K562 (cell line): ENCODE data around the gene SLX4IP. TPM values are rescaled to one million over a fixed set of nuclear protein-coding genes. Genes with fewer than 3 reads are reported as not detected.

Experiments
- ATAC-seq: fragments of 200-7000 bp; cut with Tn5 transposase; 3 replicates; pipeline ENCODE4 v1.9.1; 2020; ENCODE audit warnings: moderate library complexity
- BruUV-seq: library from RNA; stranded (reverse); fragments of 400-500 nt; replicated peaks from 2 replicates; lab custom pipeline; 2021; lab: Mats Ljungman, UMichigan
- CTCF ChIA-PET: fragments of 300-600 bp; formaldehyde crosslinking; extraction: SDS; loops from one replicate; lab custom pipeline; 2021; ENCODE audit warnings: low intra/inter-chr PET ratio; lab: Yijun Ruan, JAX
- POLR2A ChIA-PET: fragments of 300-600, 350-650 bp; sonication (Branson Sonifier 250); formaldehyde crosslinking; extraction: SDS; loops from one replicate; lab custom pipeline; 2021; ENCODE audit warnings: antibody characterized with exemption, inconsistent platforms; lab: Yijun Ruan, JAX
- DNase-seq, 4 experiments: peaks; one replicate each; pipeline versions ENCODE4 v3.0.0 to v3.0.0-alpha.2; 2011 to 2018; ENCODE audit warnings: low spot score in 3 of 4, mixed read lengths in 3 of 4; ENCODE audit errors: extremely low read depth in 1 of 4
- FAIRE-seq: peaks from 2 replicates; lab custom pipeline; 2011; peaks lifted over from hg19 to GRCh38; lab: Jason Lieb, UNC
- H2AFZ ChIP-seq: 2 replicates; pipeline ENCODE4 v1.6.0; 2011; ENCODE audit warnings: low read depth, low read length, control low read depth, inconsistent platforms
- H3K27ac ChIP-seq: fragments of 200-600 bp; 3 replicates; pipeline ENCODE4 v1.8.0; 2011; ENCODE audit warnings: low read depth, mild to moderate bottlenecking, control low read depth, inconsistent platforms, low read length, moderate library complexity, mixed read lengths; ENCODE audit errors: extremely low read depth
- H3K27me3 ChIP-seq, 2 experiments: fragments of 300-600 bp in 1 of 2; 2 replicates in 1 of 2; 3 replicates in 1 of 2; pipeline versions ENCODE4 v1.6.0 to v1.8.0; 2011; ENCODE audit warnings: inconsistent platforms in 2 of 2, low read length in 2 of 2, mild to moderate bottlenecking in 1 of 2, mixed read lengths in 1 of 2, moderate library complexity in 1 of 2; ENCODE audit not compliant: control insufficient read depth in 2 of 2, insufficient read depth in 2 of 2
- H3K36me3 ChIP-seq: fragments of 300-600 bp; 3 replicates; pipeline ENCODE4 v1.8.0; 2011; ENCODE audit warnings: mild to moderate bottlenecking, low read length, inconsistent platforms; ENCODE audit not compliant: control insufficient read depth, insufficient read depth
- H3K4me1 ChIP-seq, 2 experiments: fragments of 200-600 bp in 1 of 2; replicated peaks in 1 of 2; 2 replicates in 1 of 2; 3 replicates in 1 of 2; pipeline versions ENCODE4 v1.5.1 to v1.8.0; 2011; ENCODE audit warnings: inconsistent platforms in 2 of 2, low read length in 2 of 2, mild to moderate bottlenecking in 1 of 2, mixed read lengths in 1 of 2, moderate library complexity in 1 of 2; ENCODE audit not compliant: control insufficient read depth in 2 of 2, insufficient read depth in 2 of 2
- H3K4me2 ChIP-seq: 2 replicates; pipeline ENCODE4 v1.6.1; 2011; ENCODE audit warnings: low read length, control low read depth, inconsistent platforms, mixed read lengths; ENCODE audit not compliant: insufficient read depth
- H3K4me3 ChIP-seq: fragments of 200-600 bp; sonication (generic), shearing (Covaris generic); 2 replicates; pipeline ENCODE4 v1.5.1; 2016; ENCODE audit warnings: control low read depth, inconsistent platforms
- H3K79me2 ChIP-seq: fragments of 200-600 bp; 3 replicates; pipeline ENCODE4 v1.8.0; 2011; ENCODE audit warnings: low read length, inconsistent platforms; ENCODE audit not compliant: control insufficient read depth, insufficient read depth
- H3K9ac ChIP-seq, 2 experiments: 2 replicates each; pipeline versions ENCODE4 v1.6.0 to v1.6.1; 2011; ENCODE audit warnings: low read depth in 2 of 2, low read length in 2 of 2, control low read depth in 1 of 2, inconsistent platforms in 1 of 2, mild to moderate bottlenecking in 1 of 2, mixed read lengths in 1 of 2; ENCODE audit not compliant: insufficient read depth in 1 of 2
- H3K9me1 ChIP-seq: one replicate; pipeline ENCODE4 v1.6.0; 2011; ENCODE audit warnings: inconsistent platforms, mild to moderate bottlenecking, low read length, moderate library complexity; ENCODE audit not compliant: control insufficient read depth, insufficient read depth
- H3K9me3 ChIP-seq: replicated peaks from 2 replicates; pipeline ENCODE4 v1.5.1; 2011; ENCODE audit warnings: low read depth, low read length, inconsistent platforms; ENCODE audit not compliant: control insufficient read depth, insufficient read depth
- H4K20me1 ChIP-seq: replicated peaks from 2 replicates; pipeline ENCODE4 v1.6.1; 2011; ENCODE audit warnings: low read length, inconsistent platforms, mixed read lengths; ENCODE audit not compliant: control insufficient read depth, insufficient read depth
- CBFB ChIP-seq: sonication (generic); formaldehyde crosslinking; IDR thresholded peaks from 2 replicates; pipeline ENCODE4 v1.4.0; 2020; ENCODE audit warnings: mild to moderate bottlenecking, missing genetic modification reagents
- HNRNPUL1 ChIP-seq: fragments of 200-400 bp; formaldehyde crosslinking; IDR thresholded peaks from 2 replicates; pipeline ENCODE4 v1.6.1; 2017; ENCODE audit warnings: low read length
- POLR2AphosphoS5 ChIP-seq: IDR thresholded peaks from 2 replicates; pipeline ENCODE4 v1.6.1; 2011; ENCODE audit warnings: mild to moderate bottlenecking, low read depth, low read length, moderate library complexity; ENCODE audit not compliant: control insufficient read depth, insufficient read depth
- TRIM24 ChIP-seq, 2 experiments: fragments of 450-650 bp; IDR thresholded peaks; 2 replicates each; pipeline ENCODE4 v1.6.1; 2016
- ZNF224 ChIP-seq: sonication (generic); formaldehyde crosslinking; IDR thresholded peaks from 2 replicates; pipeline ENCODE4 v1.8.0; 2022; ENCODE audit warnings: mild to moderate bottlenecking, missing genetic modification reagents
- ZNF347 ChIP-seq: fragments of 450-650 bp; formaldehyde crosslinking; IDR thresholded peaks from 2 replicates; pipeline ENCODE4 v1.4.0; 2020; ENCODE audit warnings: low read depth, mild to moderate bottlenecking, moderate library complexity
- ZNF551 ChIP-seq: fragments of 250-450 bp; sonication (Bioruptor Pico); IDR thresholded peaks from 2 replicates; pipeline ENCODE4 v1.5.0; 2021; ENCODE audit warnings: mild to moderate bottlenecking, moderate library complexity
- ZNF584 ChIP-seq: fragments of 200-800 bp; sonication (Bioruptor generic); IDR thresholded peaks from 2 replicates; pipeline ENCODE4 v1.6.1; 2016; ENCODE audit warnings: low read depth, mild to moderate bottlenecking, missing genetic modification characterization, missing compliant biosample characterization
- ZNF764 ChIP-seq: fragments of 250-450 bp; sonication (Bioruptor Pico); IDR thresholded peaks from 2 replicates; pipeline ENCODE4 v1.4.0; 2020; ENCODE audit warnings: low read depth, mild to moderate bottlenecking, moderate library complexity
- WGBS: fragments of 100-300 bp; shearing (Covaris generic); methylation state at CpG from one replicate; pipeline ENCODE4 v1.1.6; 2016; ENCODE audit warnings: low coverage, mixed read lengths; ENCODE audit not compliant: insufficient coverage; ENCODE audit errors: missing lambda C conversion rate; 5-methylcytosine and 5-hydroxymethylcytosine counted together
- in situ Hi-C: fragments of 300-500 bp; cut with MboI; formaldehyde crosslinking; loops from 4 replicates; pipeline ENCODE4 v1.15.0; 2018; ENCODE audit warnings: inconsistent platforms, mixed read lengths
- intact Hi-C: fragments of 100-400 bp; cut with micrococcal nuclease; formaldehyde crosslinking; loops from 2 replicates; pipeline ENCODE4 v1.14.2; 2022
- polyA plus RNA-seq, 8 experiments: library from polyadenylated mRNA; depleted of rRNA in 4 of 8; stranded (reverse) in 5 of 8; unstranded in 3 of 8; fragments of >200 nt; fragmentation: Nextera tagmentation in 2 of 8; fragmentation: Illumina TruSeq in 1 of 8; extraction: Ambion mirVana in 2 of 8; extraction: Trizol in 1 of 8; gene quantifications; 2 replicates each; pipeline versions ENCODE4 v1.2.1 to v1.2.3, GENCODE V29; 2011 to 2014; ENCODE audit warnings: inconsistent platforms in 1 of 8, missing spikeins in 1 of 8
- total RNA-seq, 7 experiments: library from RNA; depleted of rRNA in 6 of 7; stranded (reverse); fragments of >200 nt in 6 of 7; fragmentation: Illumina TruSeq in 2 of 7; extraction: Trizol in 2 of 7; gene quantifications; 2 replicates each; pipeline versions ENCODE4 v1.2.1 to v1.2.3, GENCODE V29; 2011 to 2021; ENCODE audit warnings: low replicate concordance in 1 of 7
- TF ChIP-seq, protein P1 (sequence below): fragments of 250-450 bp; sonication (Bioruptor Pico); IDR thresholded peaks from 2 replicates; pipeline ENCODE4 v1.9.0; 2021; ENCODE audit warnings: mild to moderate bottlenecking, inconsistent platforms
- TF ChIP-seq, protein P2 (sequence below): fragments of 450-650 bp; formaldehyde crosslinking; IDR thresholded peaks from 2 replicates; pipeline ENCODE4 v1.4.0; 2020; ENCODE audit warnings: mild to moderate bottlenecking, moderate library complexity
- TF ChIP-seq, protein P3 (sequence below): sonication (generic); formaldehyde crosslinking; IDR thresholded peaks from 2 replicates; pipeline ENCODE4 v1.4.0; 2020; ENCODE audit warnings: mild to moderate bottlenecking, missing genetic modification reagents
- TF ChIP-seq, protein P4 (sequence below): fragments of 250-450 bp; sonication (Bioruptor Pico); IDR thresholded peaks from 2 replicates; pipeline ENCODE4 v1.4.0; 2020; ENCODE audit warnings: borderline replicate concordance

SLX4IP gene
- total and polyA plus RNA-seq, 9 of the 15 experiments (the other 6 are each of a cell fraction or from before 2014, with no cell fraction given), result 1.5 to 5.9 (median 3.5) TPM

DNA sequence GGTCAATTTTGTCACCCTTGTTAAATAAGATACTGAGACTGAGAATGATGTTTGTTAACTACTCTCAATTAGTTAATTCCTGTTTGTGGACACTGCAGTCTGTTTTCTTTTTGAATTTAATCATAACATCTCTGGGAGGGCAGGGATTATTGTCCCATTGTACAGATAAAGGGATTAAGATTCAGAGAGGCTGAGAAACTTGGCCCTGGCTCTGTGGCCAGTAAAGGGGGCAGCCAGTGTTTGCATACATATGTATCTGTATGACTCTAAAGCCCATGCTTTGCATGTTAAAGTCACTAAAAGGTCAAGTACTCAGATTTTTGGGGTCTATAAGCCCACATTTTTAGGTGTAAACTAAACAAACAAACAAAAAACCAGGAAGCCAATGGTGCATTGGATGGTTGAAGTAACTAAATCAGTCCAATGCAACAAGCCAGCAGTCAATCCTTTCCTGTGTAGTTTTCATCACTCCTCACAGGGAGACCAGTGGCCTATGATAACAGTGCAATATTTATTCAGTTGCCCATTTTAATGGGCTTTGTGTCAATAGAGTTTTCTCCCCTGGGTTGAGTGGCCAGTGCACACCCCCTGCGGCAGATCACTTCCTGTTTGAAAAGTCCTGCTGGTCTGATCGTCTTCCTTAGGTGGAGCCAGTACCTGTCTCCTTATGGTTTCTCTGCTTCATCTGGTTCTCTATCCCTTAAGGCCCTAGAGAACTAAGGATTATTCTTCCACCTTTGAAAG is 106.7 kb downstream of the SLX4IP start:
- Histone ChIP-seq H3K36me3 (no peaks in the 10 kb centered on the region), H3K27me3 (no peaks in the 10 kb centered on the region), H3K9me3 (no peaks in the 10 kb centered on the region), H3K27ac (no peak overlapping the region), H2AFZ (no peak overlapping the region), H3K4me2 (no peak overlapping the region), H3K9me1 (no peaks in the 10 kb centered on the region), H3K4me3 (no peak overlapping the region), H4K20me1 (no peaks in the 10 kb centered on the region), H3K9ac (no peak overlapping the region), H3K4me1 (no peaks in the 10 kb centered on the region), H3K79me2 (no peaks in the 10 kb centered on the region)
- intact Hi-C loops (loop anchor here (10.0 kb wide), 1 partner anchor 227 kb away; no protein-coding TSS in a partner anchor), in situ Hi-C loops (no loop called here)
- no TSS peak for BruUV-seq
- POLR2A ChIA-PET, result no interaction called here
- WGBS, result 26% methylated on average over 2 of the region's 2 CpGs
- CTCF ChIA-PET, result no interaction called here
- ATAC-seq (no peak), FAIRE-seq (no peak), DNase-seq (no peak)
- TF ChIP-seq POLR2AphosphoS5, result no peak
- no peak for TF ChIP-seq HNRNPUL1
- TF ChIP-seq ZNF551 (CRISPR knock-in tag), result no peak
- TF ChIP-seq CBFB (CRISPR knock-in tag), result no peak
- no peak for TF ChIP-seq TRIM24 (IDR thresholded peaks at IDR 0.05)
- TF ChIP-seq, protein P1, sequence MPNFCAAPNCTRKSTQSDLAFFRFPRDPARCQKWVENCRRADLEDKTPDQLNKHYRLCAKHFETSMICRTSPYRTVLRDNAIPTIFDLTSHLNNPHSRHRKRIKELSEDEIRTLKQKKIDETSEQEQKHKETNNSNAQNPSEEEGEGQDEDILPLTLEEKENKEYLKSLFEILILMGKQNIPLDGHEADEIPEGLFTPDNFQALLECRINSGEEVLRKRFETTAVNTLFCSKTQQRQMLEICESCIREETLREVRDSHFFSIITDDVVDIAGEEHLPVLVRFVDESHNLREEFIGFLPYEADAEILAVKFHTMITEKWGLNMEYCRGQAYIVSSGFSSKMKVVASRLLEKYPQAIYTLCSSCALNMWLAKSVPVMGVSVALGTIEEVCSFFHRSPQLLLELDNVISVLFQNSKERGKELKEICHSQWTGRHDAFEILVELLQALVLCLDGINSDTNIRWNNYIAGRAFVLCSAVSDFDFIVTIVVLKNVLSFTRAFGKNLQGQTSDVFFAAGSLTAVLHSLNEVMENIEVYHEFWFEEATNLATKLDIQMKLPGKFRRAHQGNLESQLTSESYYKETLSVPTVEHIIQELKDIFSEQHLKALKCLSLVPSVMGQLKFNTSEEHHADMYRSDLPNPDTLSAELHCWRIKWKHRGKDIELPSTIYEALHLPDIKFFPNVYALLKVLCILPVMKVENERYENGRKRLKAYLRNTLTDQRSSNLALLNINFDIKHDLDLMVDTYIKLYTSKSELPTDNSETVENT, result no peak
- no peak for TF ChIP-seq ZNF224 (CRISPR knock-in tag)
- TF ChIP-seq ZNF347 (CRISPR knock-in tag), result no peak
- TF ChIP-seq ZNF584 (CRISPR knock-in tag), result no peak
- no peak for TF ChIP-seq ZNF764 (CRISPR knock-in tag)
- TF ChIP-seq, protein P2, sequence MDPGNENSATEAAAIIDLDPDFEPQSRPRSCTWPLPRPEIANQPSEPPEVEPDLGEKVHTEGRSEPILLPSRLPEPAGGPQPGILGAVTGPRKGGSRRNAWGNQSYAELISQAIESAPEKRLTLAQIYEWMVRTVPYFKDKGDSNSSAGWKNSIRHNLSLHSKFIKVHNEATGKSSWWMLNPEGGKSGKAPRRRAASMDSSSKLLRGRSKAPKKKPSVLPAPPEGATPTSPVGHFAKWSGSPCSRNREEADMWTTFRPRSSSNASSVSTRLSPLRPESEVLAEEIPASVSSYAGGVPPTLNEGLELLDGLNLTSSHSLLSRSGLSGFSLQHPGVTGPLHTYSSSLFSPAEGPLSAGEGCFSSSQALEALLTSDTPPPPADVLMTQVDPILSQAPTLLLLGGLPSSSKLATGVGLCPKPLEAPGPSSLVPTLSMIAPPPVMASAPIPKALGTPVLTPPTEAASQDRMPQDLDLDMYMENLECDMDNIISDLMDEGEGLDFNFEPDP, result no peak
- TF ChIP-seq, protein P3, sequence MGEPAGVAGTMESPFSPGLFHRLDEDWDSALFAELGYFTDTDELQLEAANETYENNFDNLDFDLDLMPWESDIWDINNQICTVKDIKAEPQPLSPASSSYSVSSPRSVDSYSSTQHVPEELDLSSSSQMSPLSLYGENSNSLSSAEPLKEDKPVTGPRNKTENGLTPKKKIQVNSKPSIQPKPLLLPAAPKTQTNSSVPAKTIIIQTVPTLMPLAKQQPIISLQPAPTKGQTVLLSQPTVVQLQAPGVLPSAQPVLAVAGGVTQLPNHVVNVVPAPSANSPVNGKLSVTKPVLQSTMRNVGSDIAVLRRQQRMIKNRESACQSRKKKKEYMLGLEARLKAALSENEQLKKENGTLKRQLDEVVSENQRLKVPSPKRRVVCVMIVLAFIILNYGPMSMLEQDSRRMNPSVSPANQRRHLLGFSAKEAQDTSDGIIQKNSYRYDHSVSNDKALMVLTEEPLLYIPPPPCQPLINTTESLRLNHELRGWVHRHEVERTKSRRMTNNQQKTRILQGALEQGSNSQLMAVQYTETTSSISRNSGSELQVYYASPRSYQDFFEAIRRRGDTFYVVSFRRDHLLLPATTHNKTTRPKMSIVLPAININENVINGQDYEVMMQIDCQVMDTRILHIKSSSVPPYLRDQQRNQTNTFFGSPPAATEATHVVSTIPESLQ (CRISPR knock-in tag), result no peak
- TF ChIP-seq, protein P4, sequence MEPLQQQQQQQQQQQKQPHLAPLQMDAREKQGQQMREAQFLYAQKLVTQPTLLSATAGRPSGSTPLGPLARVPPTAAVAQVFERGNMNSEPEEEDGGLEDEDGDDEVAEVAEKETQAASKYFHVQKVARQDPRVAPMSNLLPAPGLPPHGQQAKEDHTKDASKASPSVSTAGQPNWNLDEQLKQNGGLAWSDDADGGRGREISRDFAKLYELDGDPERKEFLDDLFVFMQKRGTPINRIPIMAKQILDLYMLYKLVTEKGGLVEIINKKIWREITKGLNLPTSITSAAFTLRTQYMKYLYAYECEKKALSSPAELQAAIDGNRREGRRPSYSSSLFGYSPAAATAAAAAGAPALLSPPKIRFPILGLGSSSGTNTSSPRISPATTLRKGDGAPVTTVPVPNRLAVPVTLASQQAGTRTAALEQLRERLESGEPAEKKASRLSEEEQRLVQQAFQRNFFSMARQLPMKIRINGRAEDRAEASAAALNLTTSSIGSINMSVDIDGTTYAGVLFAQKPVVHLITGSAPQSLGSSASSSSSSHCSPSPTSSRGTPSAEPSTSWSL (CRISPR knock-in tag), result no peak
